HG02970 (cell line): ENCODE data around the gene COL21A1.
"Not testable (repeated sequence)": the region's sequence is repeated elsewhere in the genome, so short reads cannot be mapped to it uniquely, and the experiment has no call there.

Source experiments
- ATAC-seq: cut with Tn5 transposase; IDR thresholded peaks from one replicate; pipeline ENCODE4 v1.9.1; 2021; ENCODE audit warnings: mild to moderate bottlenecking, moderate library complexity, moderate number of reproducible peaks; ENCODE audit not compliant: unreplicated experiment, low FRiP score

COL21A1 gene

DNA sequence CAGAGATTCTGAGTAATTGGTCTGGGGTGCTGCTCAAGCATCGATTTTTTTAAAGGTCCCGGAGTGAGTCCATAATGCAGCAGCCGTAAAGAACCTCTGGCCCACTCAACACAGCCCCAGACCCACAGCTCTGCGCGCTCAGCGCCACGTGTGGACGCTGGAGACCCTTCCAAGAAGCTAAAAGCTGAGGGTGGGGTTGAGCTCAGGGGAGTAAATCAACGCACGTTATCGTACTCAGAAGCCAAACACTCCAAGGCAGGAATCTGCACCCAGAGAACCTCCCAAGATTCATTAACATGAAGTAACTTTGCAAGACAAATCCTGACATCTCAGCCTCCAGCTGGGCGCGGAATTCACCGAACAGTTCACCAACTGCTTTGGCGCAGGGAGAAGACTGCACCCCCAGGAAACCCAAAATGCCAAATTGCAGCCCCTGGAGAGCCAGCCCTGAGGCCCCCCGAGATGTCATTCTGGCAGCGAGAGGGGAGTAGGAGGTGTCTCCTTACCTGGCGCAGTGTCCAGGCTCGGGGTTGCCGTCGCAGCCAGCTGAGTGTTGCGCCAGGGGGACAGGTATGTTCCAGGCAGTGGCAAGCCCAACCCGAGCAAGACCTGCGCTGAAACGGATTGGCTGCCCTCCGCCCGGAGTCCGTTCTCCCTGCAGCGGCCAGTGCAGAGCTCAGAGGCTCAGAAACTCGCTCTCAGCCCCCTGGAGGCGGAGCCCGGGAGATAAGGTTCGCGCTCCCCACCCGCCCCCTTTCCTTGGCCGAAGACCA is at the start of gene COL21A1:
Gene COL21A1, minus strand, starts transcription at position 700 of the 773 bp plus-strand sequence. CDS start 64,962 bp downstream, outside the sequence.
- no peak for ATAC-seq

DNA sequence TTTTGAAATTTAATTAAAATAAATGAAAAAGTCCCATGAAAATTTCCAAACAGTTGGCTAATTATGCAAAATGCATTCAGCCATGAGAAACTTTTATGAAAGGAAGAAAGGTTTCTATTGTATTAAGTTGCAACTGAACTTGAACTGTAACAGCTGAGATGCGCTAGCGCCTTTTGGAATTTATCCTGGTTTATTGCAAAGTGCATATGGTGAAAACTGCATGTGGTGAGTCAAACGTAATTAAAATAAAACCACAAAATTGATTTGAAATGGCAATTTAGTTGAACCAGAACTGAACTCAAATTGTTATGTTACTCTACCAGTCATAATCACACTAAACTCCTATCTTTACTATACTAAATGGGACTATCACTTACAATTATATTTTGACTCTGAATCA is 46.4 kb upstream of the COL21A1 start:
- ATAC-seq: no peak

DNA sequence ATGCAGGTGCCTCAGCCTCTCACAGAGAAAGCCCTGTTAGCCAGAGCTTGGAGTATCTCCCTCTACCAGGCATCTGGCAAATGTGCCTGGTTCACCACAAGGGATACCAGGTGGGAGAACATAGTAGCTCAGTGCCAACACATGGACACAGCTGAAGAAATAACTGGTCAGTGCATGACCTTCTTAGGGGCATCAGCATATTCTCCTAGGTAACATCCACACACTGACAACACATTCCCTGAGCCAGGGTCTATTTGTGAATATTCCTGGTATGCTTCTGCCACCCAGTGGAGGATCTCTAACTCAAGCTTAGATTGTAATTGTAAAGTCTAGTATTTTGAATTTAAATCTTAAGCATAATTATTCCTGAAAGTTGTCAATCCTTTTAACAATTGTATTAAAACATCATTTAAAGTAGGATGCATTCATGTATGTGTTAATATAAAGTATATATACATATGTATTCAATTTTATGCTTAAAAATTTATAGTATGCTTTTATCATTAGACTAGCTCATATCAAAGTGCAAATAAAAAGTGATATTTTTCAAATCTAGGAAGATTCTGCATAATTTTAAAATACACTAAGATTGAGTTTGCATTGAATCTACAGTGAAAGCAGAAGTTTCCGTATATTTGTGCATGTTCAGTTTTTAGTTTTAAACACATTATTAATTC is 45.3 kb upstream of the COL21A1 start:
- no peak for ATAC-seq

DNA sequence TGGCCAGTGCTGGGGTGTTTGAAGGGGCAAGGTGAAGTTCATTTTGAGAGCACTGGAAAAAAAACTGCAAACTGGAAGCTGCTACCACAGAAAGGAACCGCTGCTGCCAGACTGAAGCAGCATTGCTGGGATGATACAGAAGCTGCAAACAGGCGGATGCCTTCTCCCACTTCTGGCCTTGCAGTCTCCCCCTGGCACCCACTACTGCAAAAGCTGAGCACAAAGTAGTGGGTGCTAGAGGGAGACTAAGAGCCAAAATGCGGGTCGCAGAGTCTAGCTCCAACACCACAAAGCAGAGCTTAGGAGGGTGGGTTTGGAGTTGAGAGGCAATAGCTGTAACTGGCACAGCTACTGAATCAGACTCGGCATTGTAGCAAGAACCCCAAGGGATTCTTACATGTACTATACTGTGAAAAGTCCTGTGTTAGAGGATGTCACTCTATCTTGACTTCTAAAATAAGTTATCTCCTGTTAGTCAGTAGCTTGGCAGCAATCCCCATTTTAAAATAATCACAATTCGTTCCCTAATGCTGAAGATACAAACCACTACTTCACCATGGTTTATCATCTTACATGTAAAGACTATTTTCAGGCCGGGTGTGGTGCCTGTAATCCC is 44.0 kb upstream of the COL21A1 start:
- ATAC-seq: no peak

DNA sequence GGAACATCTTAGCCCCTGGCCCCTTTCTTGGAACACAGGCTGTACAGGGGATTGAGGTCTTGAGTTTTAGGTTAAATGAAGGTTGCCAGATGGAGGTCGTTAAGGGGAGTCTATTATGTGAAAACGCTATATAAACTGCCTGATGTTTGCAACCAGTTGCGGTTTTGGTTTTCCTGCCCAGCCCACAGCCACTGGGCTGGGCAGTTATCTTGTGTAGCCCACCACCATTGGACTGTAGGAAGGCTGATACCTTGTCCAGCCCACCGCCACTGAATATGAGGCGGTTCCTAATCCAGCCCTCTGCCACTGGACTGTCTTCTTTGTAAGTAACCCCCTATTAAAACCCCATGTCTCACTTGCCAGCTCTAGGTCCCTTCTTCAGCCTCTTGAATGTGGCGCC is 42.3 kb upstream of the COL21A1 start:
- no peak for ATAC-seq

DNA sequence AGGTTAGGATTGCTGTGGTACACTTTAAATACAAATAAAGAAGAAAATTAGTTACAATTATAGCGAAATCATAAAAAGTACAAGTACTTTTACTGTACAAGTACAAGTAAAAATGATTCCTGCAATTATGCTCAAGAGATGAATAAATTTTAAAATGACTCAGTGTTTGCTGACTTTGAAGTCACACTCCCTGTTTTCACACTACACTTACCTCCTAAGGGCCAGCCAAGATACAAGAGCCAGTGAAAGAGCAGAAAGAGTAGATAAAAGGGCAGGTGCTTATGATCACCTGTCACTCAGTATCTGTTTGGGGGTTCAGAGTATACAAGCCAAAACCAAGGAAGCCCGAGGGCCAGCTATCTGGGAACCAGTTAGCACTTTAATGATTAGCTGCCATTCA is 41.0 kb upstream of the COL21A1 start:
- no peak for ATAC-seq

DNA sequence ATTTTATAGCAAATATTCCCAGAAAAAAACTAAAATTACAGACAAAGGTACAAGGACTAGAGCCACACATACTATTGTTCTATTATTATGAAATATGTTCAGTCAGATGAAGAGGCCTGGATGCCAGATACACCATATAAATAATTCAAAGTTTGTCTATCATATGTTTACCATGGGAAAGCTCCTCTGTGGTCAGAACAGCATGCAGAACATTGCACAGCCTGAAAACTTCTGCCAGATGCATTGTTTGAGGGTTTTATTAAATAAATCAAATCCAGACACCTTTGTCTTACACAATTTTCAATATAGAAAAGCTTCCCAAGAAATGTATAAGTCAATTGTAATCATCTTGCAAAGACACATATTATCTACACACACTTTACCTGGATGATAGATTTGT is 35.0 kb upstream of the COL21A1 start:
- no peak for ATAC-seq

- ATAC-seq: no peak
Observed at GRCh38 chr6:56280126-56280525, 32.7 kb upstream of the COL21A1 start.

GRCh38 chr6:56279331-56280080 is 32.1 kb upstream of the COL21A1 start:
- no peak for ATAC-seq

DNA sequence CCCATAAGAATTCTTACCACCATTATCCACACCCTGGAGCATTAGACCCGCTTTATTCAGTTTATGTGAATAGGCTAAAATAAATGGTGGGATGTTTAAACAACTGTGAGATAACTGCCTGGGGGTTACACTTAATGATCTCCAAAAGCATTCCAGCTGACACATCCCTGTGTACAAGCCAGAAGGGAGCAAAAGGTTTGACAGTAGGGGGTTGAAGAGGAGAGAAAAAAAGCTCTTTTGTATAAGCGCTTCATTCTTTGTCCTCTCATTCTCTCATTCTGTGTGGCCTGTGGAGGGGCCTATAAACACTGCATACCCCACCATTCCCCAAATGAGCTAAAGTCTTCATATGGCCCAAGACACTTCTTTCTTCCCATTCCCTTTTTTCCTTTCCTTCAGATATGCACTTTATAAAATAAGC is 30.8 kb upstream of the COL21A1 start:
- no peak for ATAC-seq

DNA sequence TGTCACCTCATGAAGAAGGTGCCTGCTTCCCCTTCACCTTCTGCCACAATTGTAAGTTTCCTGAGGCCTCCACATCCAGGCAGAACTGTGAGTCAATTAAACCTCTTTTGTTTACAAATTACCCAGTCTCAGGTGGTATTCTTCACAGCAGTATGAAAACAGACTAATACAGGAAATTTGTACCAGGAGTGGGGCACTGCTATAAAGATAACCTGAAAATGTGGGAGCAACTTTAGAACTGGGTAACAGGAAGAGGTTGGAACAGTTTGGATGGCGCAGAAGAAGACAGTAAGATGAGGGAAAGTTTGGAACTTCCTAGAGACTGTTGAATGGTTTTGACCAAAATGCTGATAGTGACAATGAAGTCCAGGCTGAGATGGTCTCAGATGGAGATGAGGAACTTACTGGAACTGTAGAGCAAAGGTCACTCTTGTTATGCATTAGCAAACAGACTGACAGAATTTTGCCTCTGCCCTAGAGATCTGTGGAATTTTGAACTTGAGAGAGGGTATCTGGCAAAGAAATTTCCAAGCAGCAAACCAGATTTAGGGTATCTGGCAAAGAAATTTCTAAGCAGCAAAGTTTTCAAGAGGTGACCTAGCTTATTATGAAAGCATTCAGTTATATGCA is 23.5 kb upstream of the COL21A1 start:
- ATAC-seq: no peak

DNA sequence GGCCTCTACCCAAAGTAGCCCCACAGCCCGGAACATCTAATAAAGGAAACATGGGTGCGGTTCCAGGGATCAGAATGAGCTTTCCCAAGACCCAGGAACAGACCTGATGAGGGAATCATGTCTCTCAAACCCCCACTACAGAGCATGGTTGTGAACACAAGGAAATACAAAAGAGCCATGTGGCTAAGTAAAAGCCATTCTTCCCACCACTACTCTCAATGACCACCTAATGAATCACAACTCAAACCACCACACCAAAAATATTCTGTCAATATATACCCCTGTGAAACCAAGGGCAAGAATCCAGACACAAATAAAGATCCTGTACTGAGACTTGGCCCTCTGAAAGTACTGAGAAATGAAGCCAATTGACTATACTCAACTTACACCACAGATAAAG is 20.9 kb upstream of the COL21A1 start:
- ATAC-seq: no peak

- ATAC-seq: no peak
Observed at GRCh38 chr6:56266011-56266410, 18.6 kb upstream of the COL21A1 start.

DNA sequence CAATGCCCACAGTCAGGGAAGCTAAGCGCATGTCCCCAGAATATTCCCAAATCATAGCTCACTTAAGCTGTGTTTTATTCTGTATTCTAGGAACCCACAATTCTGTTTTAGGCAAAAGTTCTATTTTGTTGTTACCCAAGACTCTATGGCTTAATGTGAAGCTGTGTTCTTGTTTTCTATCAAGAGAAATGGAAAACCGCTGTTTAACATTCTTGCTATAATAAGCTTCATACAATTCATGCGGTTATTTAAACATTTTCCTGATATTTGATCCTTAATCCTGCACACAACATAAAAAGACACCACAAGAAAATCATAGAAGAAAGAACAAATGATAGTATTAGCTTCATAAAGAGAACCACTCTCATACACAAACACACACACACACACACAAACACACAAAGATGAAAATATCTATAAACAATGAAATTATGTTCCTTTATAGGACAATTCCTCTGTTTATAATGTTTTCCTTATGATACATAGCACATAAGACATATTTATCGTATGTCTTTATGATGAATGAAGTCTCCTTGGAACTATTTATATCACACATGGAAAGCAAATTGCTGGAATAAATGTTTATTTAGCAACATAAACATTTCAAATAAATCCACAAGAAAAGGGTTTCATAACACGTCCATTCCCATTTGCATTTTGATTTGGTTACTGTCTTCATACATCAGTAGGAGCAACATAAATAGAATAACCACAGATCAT is 16.4 kb upstream of the COL21A1 start:
- no peak for ATAC-seq

GRCh38 chr6:56260593-56260992 is 13.2 kb upstream of the COL21A1 start:
- not testable (repeated sequence) for ATAC-seq

GRCh38 chr6:56259234-56260077 is 12.1 kb upstream of the COL21A1 start:
- ATAC-seq: no peak

DNA sequence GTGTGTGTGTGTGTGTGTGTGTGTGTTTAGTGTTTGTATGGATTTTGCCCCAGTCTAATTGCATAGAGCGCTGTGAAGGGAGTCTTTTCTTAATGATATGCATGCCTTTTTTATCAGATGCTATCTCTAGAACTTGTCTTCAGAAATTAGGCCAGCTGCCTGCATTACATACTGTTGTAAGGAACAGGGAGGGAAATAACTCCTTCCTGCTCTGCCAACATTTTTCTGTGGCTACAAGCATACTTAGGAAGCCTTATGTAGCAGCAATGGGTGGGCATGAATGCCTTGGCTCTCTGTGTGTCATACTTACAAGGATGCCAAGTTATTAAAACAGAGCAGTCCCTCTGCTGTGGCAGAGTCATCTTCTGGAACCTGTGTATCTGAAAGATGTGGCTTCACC is 8.0 kb upstream of the COL21A1 start:
- no peak for ATAC-seq

DNA sequence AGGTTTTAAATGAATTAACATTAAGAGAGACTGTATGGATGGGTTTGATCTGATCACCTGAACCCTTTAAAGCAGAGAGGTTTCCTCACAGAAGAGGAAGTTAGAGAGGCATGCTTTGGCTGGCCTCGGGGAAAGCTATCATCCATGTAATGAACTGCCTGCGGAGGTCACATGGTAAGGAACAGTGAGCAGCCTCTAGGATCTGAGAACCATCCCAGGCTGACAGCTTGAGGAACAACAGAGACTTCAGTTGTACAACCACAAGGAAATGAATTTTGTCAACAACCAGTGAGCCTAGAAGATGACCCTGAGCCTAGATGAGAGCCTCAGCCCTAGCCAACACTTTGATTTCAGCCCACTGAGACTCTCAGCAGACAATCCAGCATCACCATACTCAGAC is 2.9 kb upstream of the COL21A1 start:
- ATAC-seq: no peak

DNA sequence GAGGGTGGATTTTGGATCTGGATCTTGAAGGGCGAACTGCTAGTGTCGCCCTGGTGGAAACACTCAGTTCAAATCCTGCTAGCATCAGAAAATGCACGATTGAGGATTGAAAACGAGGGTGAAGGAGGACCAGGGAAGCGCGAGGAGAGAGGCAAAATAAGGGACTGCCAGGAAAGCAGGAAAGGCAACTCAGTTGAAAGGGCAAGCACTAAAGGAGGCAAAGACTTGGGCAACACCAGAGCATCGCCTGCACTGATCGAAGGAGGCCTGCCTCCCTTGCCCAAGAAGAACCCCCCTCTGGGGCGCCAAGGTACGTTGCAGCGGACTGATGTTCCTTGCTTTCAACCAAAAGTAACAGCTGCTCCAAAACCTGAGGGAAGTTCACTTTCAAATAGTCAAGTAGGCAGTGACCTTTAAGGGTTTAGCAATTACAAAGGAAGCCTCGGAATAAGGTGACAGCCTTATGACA is 308 bp upstream of the COL21A1 start:
- no peak for ATAC-seq
